Stimulated activated CD4-positive, alpha-beta T cell treated with anti-CD3 and anti-CD28 coated beads, TNF-alpha, amount 100 ng/mL, for 48 hours (primary cell): ENCODE measurements around the gene DHRS7C.

Experiments
- DNase-seq, 3 donors: peaks; one replicate each; pipeline ENCODE4 v3.0.0-alpha.2; 2020; ENCODE audit warnings: low read depth in 3 of 3

DHRS7C gene

DNA sequence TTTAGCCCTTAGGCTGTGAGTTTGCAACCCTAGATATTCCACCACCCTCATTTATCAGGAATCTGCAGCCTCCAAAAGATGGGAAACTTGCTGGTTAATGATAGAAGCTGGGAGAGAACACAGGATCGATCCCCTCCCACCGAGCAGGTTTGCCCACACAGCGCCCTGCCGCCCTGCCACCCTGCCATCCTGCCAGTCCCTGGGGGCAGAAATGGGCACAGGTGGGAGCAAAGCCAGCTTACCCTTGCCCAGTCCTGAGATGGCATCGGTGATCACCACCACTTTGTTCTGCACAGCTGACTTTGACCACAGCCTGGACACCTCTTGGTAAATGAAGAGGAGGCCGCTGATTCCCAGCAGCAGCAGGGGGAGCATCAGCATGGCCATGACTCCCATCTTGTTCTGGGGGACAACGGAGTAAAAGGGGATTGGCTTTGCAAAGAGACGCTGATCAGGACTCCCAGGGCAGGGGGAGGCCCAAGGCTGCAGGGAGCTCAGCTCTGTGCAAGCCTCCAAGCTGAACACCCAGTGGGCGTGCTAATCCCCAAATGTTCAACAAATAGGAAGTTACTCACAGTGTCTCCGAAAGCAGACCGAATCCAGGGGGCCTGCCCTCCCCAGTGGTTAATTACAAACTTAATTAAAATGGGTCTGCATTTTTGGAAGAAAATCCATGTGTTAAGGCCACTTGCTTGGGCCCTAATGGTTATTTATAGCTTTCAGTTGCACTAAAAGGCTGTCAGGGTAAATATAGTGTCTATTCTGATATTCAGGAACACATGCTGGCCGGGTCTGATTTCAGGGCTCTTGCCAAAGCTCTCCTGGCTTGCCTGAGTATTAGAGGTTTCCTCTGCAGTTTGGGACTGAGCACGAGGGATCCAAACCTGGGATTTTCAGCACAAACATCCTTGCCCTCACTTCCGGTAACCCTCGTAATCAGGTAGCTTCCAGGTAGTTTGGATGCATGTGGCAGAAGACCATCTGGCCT, at the start of gene DHRS7C:
Gene DHRS7C, minus strand, starts transcription at position 704 of the 988 bp plus-strand sequence. Its CDS starts 308 bp downstream, at position 396.
- no peak for DNase-seq

GRCh38 chr17:9839433-9839832, 48.0 kb upstream of the DHRS7C start:
- DNase-seq: no peak

- no peak for DNase-seq
Measured at GRCh38 chr17:9837551-9838471, 46.4 kb upstream of the DHRS7C start.

- no peak for DNase-seq
Measured at GRCh38 chr17:9833922-9834321, 42.5 kb upstream of the DHRS7C start.

DNA sequence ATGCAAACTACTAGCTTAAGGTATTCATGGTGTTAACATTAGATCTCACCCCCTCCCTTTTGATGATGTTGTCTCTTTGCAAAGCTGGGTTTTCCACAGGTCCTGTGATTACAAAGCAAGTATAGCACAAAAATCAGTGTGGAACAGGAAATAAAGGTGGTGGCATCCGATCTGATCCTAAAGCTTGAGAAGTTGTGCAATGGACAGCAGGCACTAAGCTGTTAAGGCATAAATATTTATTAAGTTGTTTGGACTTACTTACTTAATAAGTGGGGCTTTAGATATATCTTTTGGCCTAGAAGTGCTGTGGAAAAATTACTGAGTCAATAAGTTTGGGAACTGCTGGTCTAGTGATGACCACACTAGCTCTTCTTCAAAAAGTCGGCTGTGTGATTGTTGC, 39.3 kb upstream of the DHRS7C start:
- no peak for DNase-seq

DNA sequence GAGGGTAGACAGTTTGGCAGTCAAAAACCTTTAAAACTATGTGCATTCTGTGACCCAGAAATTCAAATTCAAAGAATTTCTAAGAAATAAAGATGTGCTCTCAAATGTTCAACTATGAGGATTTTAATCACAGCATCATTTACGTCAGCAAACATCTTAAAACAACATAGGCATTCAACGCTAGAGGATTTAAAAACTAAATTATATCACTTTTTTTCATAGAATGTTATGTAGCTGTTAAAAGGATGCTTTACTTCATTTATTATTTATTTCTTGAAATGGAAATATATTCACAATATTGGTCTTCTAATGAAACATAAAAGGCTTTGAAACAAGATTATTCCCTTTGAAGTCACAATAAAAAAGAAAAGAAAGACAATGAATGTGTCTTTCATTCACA, 38.0 kb upstream of the DHRS7C start:
- no peak for DNase-seq

GRCh38 chr17:9828296-9829295, 37.2 kb upstream of the DHRS7C start:
- no peak for DNase-seq

DNA sequence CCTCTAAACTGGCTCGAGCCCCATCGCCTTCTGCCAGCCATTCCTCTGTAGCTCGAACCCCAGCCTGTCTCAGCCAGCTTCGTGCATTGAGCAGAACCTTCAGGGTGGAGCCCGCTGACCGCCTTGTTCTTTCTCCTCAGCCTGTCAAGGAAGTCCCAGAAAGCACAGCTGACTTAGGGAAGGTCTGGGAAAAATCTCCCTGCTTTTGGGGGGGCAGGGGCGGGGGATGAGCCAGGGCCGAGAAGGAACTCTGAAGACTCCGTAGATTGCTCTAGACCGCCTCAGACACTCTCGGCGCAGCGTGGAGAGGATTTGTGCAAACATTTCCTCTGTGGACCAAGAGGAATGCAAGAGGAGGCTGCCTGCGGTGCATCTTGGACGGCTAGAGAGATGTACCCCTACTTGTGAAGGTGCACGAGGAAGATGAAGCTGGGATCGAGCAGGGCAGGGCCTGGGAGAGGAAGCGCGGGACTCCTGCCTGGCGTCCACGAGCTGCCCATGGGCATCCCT, 34.3 kb upstream of the DHRS7C start, which contains the start of gene GLP2R:
Gene GLP2R, plus strand, starts transcription at position 284 of the 510 bp plus-strand sequence. Its CDS starts 140 bp downstream, at position 424.
- DNase-seq: no peak

DNA sequence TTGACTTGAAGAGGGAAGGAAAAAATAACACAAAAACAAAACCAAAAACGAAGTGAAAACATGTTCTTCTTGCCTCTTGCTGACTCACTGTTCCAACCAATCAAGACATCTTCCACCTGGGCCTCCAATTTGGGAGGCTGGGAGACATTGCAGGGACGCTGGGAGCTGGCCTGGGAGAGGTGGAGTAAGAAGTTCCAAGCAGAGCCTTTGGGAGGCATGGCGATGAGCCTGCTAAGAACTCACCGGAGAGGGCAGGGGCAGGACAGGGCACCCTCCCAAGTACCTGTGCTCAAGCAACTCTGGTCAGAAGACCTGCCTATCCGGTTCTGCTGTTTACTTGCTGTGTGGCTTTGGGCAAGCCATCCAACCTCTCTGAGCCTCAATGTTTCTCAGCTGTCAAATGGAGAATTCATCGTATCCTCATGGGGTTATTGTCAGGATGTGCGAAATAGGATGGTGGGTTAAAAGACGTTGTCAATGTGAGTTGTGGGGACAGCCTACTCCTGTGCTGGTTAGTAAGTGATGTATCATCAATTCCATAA, 33.5 kb upstream of the DHRS7C start:
- no peak for DNase-seq

DNA sequence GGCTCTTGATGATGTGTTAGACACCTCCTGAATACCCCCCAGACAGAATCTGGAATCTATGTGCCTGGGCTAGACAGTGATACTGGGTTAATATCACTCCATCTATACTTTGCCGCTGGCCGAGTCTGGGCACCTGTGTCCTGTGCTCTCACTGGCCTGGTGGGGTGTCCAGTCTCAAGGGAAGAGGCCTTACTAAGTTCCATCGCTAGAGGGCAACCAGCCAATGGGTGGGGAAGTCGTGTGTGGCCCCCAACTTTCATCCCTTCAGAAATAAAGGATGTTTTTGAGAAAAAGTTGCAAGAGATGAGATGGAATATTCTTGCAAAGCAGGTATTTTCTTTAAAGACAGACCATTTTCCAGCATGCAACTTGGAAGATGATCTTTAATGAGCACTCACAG, 32.7 kb upstream of the DHRS7C start:
- no peak for DNase-seq

DNA sequence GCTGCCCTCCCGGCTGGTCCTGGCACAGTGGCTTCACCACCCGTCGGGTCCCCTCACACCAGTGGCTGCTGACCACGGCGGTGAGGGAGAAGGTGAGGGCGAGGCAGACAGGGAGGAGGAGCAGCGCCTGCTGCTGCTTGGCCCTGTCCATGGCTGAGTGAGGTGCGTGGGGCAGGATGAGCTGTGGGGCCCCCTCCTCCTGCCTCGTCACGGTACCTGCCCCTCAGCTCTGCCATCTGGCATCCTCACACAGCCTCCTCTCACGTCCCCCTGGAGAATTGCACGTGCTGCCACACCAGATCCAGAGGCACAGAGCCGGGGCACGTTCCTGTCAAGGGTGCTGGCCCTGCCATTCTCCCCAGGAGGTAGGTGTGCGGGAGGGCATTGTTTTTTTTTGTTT, 30.5 kb upstream of the DHRS7C start, which contains the start of gene GSG1L2:
Gene GSG1L2, minus strand, starts transcription at position 159 of the 400 bp plus-strand sequence. Its CDS starts 8 bp downstream, at position 151.
- DNase-seq: no peak

- no peak for DNase-seq
Measured at GRCh38 chr17:9820448-9820847, 29.1 kb upstream of the DHRS7C start.

- DNase-seq: no peak
Measured at GRCh38 chr17:9818760-9819159, 27.4 kb upstream of the DHRS7C start.

DNA sequence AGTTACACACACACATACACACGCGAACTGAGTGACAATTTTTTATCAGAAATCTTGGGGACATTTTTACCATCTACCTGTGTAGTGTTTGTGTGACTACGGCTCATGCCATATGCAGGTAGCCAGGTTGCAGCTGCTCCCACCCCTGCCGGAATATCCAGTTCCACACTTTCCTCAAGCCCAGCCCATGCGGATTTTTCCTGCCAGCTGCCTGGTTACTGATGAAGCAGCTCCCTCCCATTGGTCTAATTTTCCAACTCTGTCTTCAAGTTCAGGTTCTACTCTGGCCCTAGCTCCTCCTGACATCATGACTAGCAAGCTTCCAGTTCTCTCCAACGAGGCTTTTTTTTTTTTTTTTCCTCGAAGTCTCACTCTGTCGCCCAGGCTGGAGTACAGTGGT, 25.7 kb upstream of the DHRS7C start:
- DNase-seq: no peak

GRCh38 chr17:9816472-9816871, 25.1 kb upstream of the DHRS7C start:
- DNase-seq: no peak

- no peak for DNase-seq
Measured at GRCh38 chr17:9814337-9814945, 23.0 kb upstream of the DHRS7C start.

GRCh38 chr17:9813166-9813565, 21.8 kb upstream of the DHRS7C start:
- no peak for DNase-seq

- no peak for DNase-seq
Measured at GRCh38 chr17:9811537-9811936, 20.1 kb upstream of the DHRS7C start.

- DNase-seq: no peak
Measured at GRCh38 chr17:9811086-9811485, 19.7 kb upstream of the DHRS7C start.
